OCI-LY7 (cell line): ENCODE results near the gene TENT5A. TPM values are rescaled to one million over a fixed set of nuclear protein-coding genes. Genes with fewer than 3 reads are reported as not detected.

Experiments used
- BruUV-seq: library from RNA; stranded (reverse); fragments of 400-500 nt; replicated peaks from 2 replicates; lab custom pipeline; 2021; lab: Mats Ljungman, UMichigan
- CTCF ChIA-PET: fragments of 300-600 bp; sonication (Branson Sonifier 250); formaldehyde crosslinking; loops from one replicate; lab custom pipeline; 2022; ENCODE audit warnings: antibody characterized with exemption; ENCODE audit not compliant: unreplicated experiment; lab: Charles Lee
- POLR2A ChIA-PET: fragments of 300-600 bp; sonication (Branson Sonifier 250); formaldehyde crosslinking; loops from one replicate; lab custom pipeline; 2022; ENCODE audit warnings: antibody characterized with exemption; lab: Charles Lee
- DNase-seq: peaks from one replicate; pipeline ENCODE4 v3.0.0-alpha.2; 2015; ENCODE audit warnings: low spot score
- H2AFZ ChIP-seq: fragments of 200-600 bp; sonication (generic), shearing (Covaris generic); 2 replicates; pipeline ENCODE4 v1.6.1; 2014; ENCODE audit warnings: mild to moderate bottlenecking, antibody characterized with exemption, low read length, moderate library complexity
- H3K27ac ChIP-seq: fragments of 200-600 bp; sonication (generic); 2 replicates; pipeline ENCODE4 v1.5.1; 2014; ENCODE audit warnings: mixed run types, low read depth, mild to moderate bottlenecking, moderate library complexity, low read length, inconsistent platforms; ENCODE audit not compliant: poor library complexity, severe bottlenecking
- H3K36me3 ChIP-seq: fragments of 200-600 bp; sonication (generic); 2 replicates; pipeline ENCODE4 v1.6.1; 2014; ENCODE audit warnings: mild to moderate bottlenecking, antibody characterized with exemption, low read length, moderate library complexity, mixed read lengths; ENCODE audit not compliant: insufficient read depth
- H3K4me1 ChIP-seq: fragments of 200-600 bp; sonication (generic); 2 replicates; pipeline ENCODE4 v1.5.1; 2014; ENCODE audit warnings: mild to moderate bottlenecking, low read length; ENCODE audit not compliant: insufficient read depth, poor library complexity, severe bottlenecking
- H3K4me2 ChIP-seq: fragments of 200-600 bp; sonication (generic); 2 replicates; pipeline ENCODE4 v1.6.1; 2014; ENCODE audit warnings: mild to moderate bottlenecking, low read length
- H3K4me3 ChIP-seq: fragments of 200-600 bp; sonication (generic); 2 replicates; pipeline ENCODE4 v1.5.1; 2014; ENCODE audit warnings: mild to moderate bottlenecking, low read depth, low read length; ENCODE audit not compliant: poor library complexity, severe bottlenecking
- H3K79me2 ChIP-seq: fragments of 200-600 bp; sonication (generic); 2 replicates; pipeline ENCODE4 v1.6.1; 2016; ENCODE audit warnings: low read depth, mild to moderate bottlenecking, low read length, moderate library complexity, mixed read lengths; ENCODE audit not compliant: insufficient read depth
- H3K9me2 ChIP-seq: fragments of 200-600 bp; sonication (generic); 2 replicates; pipeline ENCODE4 v1.6.1; 2016; ENCODE audit warnings: mild to moderate bottlenecking, low read length, mixed read lengths; ENCODE audit not compliant: insufficient read depth
- H3K9me3 ChIP-seq: fragments of 200-600 bp; sonication (generic); 2 replicates; pipeline ENCODE4 v1.6.1; 2014; ENCODE audit warnings: mild to moderate bottlenecking, mixed run types, low read length, mixed read lengths
- H4K20me1 ChIP-seq: fragments of 200-600 bp; sonication (generic); 2 replicates; pipeline ENCODE4 v1.6.1; 2014; ENCODE audit warnings: mild to moderate bottlenecking, antibody characterized with exemption, low read length, moderate library complexity, mixed read lengths; ENCODE audit not compliant: insufficient read depth
- CTCF ChIP-seq: fragments of 200-600 bp; sonication (generic); conservative IDR thresholded peaks from 2 replicates; pipeline ENCODE4 v1.5.1; 2014; ENCODE audit warnings: mild to moderate bottlenecking, antibody characterized with exemption, low read length, moderate library complexity, mixed read lengths
- EZH2phosphoT487 ChIP-seq: fragments of 200-600 bp; sonication (generic); IDR thresholded peaks from 2 replicates; pipeline ENCODE4 v1.6.1; 2018; ENCODE audit warnings: low read depth, borderline replicate concordance, mild to moderate bottlenecking, mixed run types, antibody characterized with exemption, low read length, moderate library complexity, mixed read lengths
- intact Hi-C: fragments of 100-400 bp; cut with micrococcal nuclease; formaldehyde crosslinking; loops from one replicate; pipeline ENCODE4 v1.10.0; 2022; ENCODE audit not compliant: unreplicated experiment
- total RNA-seq, 2 experiments: library from RNA; depleted of rRNA in 1 of 2; stranded (reverse); fragments of >200 nt in 1 of 2; shearing (Covaris generic) in 1 of 2; gene quantifications; 2 replicates each; pipeline ENCODE4 v1.2.3, GENCODE V29; 2014 to 2022

Gene TENT5A
- total RNA-seq, 2 experiments from 2014 or later, result not detected

DNA sequence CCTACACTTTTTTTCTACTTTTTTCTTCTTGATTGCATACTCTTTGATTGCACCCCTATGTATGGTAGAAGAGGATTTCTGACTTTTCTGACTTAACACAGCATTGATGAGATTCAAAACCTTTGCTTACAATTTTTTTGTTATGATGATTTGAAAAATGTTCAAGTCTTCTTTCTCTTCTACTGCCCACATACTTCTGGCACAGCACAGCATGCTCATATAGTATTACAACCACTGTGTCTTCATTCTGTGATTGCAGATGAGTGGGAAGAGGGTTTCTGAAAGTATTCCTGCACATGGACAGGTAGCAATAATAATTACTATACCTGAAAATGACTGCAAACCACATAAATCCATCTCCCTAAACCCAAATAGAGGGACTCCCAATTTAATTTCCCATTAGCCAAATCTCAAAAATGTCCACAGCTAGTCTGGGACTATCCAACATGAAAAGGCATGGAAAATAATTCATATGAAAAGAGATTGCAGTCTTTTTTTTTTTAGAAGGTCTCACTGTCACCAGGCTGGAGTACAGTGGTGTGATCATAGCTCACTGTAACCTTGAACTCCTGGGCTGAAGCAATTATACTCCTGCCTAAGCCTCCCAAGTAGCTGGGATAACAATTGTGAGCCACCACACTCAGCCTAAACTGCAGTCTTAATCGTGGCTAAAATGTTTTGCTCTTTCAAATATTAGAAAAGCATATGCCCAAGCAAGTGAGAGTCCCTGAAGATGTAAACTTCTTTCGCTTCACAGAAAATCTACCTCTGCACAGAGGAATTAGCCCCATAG is 15.9 kb upstream of the TENT5A start:
- Histone ChIP-seq H3K4me2 (no peak overlapping the region), H3K4me1 (no peaks in the 10 kb centered on the region), H4K20me1 (no peaks in the 10 kb centered on the region), H3K4me3 (no peak overlapping the region), H3K9me3 (no peaks in the 10 kb centered on the region), H3K36me3 (no peaks in the 10 kb centered on the region), H3K27ac (no peak overlapping the region), H3K9me2 (no peaks in the 10 kb centered on the region), H3K79me2 (no peaks in the 10 kb centered on the region), H2AFZ (no peak overlapping the region)
- intact Hi-C loops, result no loop called here
- ChIA-PET POLR2A (no interaction called here), CTCF (no interaction called here)
- TF ChIP-seq CTCF (no peak), EZH2phosphoT487 (no peak)
- no peak for DNase-seq
- BruUV-seq, result no TSS peak

GRCh38 chr6:81767163-81767891 is 14.8 kb upstream of the TENT5A start:
- Histone ChIP-seq H3K36me3 (no peaks in the 10 kb centered on the region), H3K27ac (no peak overlapping the region), H4K20me1 (no peaks in the 10 kb centered on the region), H3K4me3 (no peak overlapping the region), H3K4me1 (no peaks in the 10 kb centered on the region), H3K79me2 (no peaks in the 10 kb centered on the region), H3K9me2 (no peaks in the 10 kb centered on the region), H2AFZ (no peak overlapping the region), H3K9me3 (no peaks in the 10 kb centered on the region), H3K4me2 (no peak overlapping the region)
- TF ChIP-seq EZH2phosphoT487 (no peak), CTCF (no peak)
- BruUV-seq, result no TSS peak
- no peak for DNase-seq
- POLR2A ChIA-PET, result no interaction called here
- CTCF ChIA-PET, result no interaction called here
- intact Hi-C loops, result no loop called here
